ENCODE results near the gene STS.

Gene STS

DNA sequence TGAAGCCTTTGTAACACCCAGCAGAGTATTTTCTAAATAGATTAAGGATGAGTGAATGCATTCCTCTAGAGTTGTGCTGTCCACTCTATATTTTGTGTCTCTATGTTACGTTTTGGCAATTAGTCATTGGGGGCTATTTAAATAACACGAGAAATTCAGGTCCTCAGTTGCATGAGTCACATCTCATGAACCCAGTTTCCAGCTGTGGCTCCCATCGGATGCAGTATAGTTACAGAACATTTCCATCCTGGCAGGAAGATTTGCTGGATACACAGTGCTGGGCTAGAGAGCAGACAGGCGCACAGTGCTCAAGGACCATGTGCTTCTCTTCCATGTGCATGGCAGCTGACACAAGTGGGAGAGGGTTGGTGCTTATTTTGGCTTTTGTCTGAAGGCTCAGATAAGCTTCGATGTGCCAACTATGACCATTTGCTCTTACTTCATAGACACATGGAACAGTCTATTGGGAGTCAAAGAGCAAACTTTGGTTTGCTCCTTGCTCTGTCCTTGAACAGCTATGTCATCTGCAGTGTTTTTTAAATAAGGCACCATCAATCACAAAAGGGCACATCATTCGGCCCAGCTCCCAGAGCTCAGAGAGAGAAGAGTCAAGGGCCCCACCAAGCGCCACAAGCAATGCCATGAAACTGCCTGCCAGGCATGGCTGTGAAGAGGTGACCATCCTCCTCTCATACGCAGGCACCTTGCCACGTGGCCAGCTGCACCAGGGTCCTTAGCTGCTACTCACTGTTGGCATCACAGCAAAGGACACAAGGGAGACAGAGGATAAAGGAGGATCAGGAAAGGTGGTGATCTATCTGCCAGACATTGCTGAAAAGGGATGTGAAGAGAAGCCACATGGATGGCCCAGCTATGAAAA, 8.1 kb upstream of the STS start:
- DNase-seq (ENCODE audit: low read depth in 2 of 2, low spot score in 1 of 2): no peak

DNA sequence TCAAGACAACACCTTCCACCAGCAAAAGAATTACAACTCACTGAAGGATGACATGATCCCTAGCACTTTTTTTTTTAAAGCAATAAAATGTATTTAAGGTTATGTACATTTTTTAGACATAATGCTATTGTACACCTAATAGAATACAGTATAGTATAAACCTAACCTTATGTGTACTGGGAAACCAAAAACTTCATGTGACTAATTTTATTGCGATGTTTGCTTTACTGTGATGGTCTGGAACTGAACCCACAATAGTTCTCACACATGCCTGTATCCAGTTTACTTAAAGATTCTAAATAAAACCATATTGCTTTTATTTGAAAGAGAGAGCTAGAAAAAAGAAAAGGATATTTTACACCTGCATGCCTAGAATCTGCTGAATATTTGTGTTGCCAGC, 4.4 kb upstream of the STS start:
- no peak for DNase-seq (ENCODE audit: low read depth in 2 of 2, low spot score in 1 of 2)

DNA sequence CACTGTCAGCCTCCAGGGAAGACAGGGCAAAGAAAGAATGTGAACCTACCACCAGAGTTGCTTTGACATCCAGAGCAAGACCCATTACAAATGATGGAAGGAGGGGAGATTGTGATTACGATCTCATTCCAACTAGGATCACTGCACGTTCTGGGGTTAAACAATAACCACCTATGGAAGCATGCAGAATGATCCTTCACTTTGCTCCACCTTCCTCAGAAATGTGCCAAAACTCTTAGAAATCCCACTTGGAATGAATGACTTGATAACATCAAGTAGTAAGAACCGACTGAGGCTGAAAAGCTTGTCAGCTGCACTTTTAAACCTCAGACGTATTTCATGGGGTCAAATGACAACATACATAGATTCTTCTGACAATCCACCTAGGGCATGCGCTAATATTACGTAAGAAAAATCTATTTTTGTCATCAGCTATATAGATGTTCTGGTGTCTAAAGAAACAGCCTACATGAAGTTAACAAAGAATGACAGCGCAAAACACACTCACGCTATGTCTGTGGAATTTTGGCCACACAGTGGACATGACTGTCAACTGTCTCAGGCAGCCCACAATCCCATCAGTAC, 3.5 kb upstream of the STS start:
- no peak for DNase-seq (ENCODE audit: low read depth in 2 of 2, low spot score in 1 of 2)

DNA sequence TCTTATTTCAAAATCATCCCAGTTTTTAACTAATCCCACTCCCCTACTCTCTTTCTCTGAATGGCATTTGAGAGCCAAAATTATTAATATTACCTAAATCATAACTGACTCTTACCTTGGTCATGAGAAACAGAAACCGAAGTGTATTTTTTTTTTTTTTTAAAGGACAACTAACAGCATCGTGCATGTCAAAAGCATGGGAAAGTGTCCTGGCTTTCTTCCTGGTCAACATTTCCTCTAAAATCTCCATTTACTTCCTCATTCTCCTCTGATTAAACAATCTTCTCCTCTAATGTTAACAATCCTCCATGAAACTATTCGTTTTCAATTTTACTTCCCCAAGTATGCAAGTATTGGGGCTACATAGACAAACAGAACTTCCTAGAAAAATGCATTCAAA, 2.1 kb upstream of the STS start:
- no peak for DNase-seq (ENCODE audit: low read depth in 2 of 2, low spot score in 1 of 2)

DNA sequence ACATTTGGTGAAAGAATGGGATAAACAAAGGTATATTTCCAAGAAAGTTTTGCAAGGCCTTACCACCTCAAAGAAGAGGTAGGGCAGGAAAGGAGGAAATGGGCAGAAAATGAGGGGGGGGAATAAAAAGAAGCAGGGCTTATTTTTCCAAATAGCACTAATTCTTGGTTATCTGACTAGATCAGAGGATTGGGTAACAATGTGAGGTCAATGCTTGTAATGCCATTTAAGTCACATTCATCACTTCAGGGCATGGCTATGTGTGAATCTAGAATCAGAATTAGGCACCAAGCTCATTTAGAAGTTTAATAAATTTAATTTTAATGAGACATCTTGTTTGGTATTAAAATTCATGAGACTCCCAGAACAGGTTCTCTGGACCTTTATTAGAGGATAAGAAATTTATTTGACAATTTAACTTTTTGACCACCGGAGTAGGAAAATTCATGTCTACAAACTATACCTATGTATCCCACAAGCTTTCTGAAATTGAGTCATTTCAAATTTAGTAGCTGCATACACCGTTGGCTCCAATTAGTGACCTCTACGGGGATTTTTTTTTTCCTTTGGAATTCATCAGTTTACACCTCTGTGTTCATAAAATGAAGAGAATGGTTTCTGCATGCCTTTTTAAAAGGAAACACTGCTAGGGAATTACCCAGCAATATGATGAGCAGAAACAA, 1.4 kb upstream of the STS start:
- DNase-seq (ENCODE audit: low read depth in 2 of 2, low spot score in 1 of 2): no peak

DNA sequence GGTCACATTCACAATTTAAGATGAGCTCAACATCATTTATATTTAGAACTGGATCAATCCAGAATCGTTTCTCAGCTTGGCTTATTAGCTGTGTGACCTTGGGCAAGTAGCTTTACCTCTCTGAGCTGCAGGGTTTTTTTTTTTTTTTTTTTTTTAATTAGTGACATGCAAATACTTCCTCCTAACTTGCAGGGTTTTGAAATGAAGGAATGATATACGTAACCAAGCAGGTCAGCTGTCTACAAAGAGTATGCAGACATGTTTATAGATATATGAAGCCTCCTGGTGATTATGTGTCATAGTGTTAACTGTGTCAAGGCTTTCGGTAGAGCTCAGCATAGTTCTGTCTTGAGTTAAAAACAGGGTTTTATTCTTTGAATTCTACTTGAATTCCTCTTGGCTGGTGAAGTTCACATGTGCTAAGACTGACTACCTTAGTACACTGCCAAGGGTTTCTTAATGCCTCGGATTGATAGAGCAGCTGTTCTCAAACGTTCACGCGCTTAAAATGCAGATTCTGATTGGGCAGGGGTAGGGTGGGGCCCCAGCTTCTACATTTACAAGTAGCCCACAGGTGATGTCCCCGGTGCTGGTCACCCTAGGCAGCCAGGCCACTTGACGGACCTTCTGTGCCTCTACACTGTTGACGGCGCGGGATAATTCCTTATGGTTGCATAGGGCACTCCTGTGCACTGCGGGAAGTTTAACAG, 654 bp upstream of the STS start:
- no peak for DNase-seq (ENCODE audit: low read depth in 2 of 2, low spot score in 1 of 2)

DNA sequence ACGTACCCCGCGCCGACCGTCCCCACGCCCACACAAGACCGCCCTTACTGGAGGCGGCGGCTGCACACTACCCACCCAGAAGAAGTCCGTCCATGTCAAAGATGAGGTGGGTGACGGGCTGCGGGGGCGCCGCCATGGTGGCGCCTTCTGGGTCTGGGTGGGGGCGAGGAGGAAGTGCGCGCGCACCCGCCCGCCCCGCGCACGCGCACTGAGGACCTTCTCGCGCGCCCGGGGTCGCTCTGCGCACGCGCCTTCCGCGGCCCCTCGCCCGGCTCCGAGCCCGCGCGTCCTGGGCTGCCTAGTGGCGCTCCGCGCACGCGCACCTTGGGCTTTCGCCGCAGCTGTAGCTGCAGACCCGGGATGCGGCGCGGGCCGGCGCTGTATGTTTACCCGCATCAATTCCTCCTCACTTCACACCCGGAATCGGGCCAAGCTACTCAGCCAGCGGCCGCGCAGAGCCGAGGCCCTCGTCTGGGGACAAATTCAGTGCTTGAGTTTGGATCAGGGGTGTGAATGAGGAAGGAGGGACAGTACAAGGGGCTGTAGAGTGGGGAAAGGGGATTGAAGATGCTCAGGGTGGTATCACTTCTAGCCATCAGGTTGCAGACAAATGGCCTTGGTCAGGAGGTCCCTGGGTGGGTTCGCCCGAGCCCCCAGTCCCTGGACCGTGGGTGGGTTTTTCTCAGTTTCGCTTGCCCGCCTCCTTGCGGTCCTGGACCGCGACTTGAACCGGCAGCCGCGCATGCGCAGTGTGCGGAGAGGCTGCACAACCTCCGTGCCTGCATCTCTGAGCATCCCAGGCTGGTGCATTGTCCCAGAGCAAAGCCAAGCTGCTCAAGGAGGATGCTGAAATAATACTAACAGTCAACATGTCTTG, 704 bp downstream of the STS start, which contains the start of gene PUDP:
TSS of gene PUDP (minus strand) at position 176 of the 877 bp plus-strand sequence. CDS start at position 136, 40 bp downstream.
- DNase-seq (ENCODE audit: low read depth in 2 of 2, low spot score in 1 of 2): peak; percentile 40 to 74

DNA sequence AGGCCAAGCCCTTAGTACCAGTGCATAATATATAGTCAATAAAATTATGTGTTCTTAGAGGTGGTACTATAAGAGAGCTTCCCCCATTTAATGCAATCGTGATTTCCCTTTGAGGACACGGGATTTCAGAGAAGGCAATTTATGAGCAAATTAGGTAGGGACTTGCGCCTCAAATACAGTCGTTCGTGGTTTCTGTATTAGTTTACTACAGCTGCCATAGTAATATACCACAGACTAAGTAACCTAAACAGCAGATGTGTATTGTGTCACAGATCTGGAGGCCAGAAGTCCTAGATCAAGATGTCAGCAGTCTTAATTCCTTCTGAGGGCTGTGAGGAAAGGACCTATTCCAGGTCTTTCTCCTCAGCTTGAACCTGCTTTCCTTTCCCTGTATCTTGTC, 1.9 kb downstream of the STS start:
- no peak for DNase-seq (ENCODE audit: low read depth in 2 of 2, low spot score in 1 of 2)

DNA sequence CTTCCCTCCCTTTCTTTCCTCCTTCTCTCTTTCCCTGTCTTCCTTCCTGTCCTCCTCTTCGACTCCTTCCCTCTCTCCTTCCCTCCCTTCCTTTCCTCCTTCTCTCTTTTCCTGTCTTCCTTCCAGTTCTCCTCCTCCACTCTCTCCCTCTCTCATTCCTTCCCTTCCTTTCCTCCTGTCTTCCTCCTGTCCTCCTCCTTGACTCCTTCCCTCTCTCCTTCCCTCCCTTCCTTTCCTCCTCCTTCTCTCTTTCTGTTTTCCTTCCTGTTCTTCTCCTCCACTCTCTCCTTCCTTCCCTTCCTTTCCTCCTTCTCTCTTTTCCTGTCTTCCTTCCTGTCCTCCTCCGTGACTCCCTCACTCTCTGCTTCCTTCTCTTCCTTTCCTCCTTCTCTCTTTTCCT, 5.7 kb downstream of the STS start:
- DNase-seq (ENCODE audit: low read depth in 2 of 2, low spot score in 1 of 2): no peak

DNA sequence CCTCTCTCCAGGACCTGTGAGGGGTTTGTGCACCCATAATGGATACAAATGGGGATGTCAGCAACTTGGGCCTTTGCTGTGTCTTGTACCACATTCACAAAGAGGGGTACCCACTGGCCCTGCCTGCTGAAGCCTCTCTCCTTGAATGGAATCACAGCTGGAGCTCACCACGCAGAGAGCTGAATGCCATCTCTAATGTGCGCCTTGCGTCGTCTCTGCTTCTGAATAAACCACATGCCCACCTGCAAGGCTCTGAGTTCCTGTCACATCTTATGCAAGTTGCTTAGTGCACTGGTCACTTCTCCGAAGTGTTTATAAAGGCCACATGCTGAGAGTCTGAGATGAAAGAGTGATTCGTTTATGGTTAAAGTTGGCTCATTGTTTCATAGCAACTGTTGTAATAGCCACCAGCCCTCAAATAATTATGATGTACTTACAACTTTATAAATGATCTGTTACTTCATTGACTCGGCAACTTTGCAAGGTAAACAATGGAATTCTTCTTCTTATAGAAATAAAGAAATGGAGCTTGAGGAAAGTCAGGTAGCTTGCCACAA, 6.6 kb downstream of the STS start:
- no peak for DNase-seq (ENCODE audit: low read depth in 2 of 2, low spot score in 1 of 2)

DNA sequence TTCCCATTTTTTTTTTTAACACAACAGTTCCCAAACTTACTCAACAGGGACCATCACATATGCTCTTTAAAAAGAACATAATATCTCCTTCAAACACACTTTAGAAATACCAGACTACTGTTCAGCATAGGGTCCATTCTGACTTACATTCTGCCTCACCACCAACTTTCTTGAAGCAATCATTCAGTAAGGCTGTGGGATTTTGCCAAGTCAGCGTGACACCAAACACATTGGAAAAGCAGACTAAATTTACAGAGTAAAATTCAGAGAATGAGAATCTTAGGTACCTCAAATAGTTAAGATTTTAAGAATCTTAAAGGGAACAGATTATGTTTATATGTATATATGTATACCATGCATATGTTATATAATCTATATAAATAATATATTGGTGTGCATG, 7.7 kb downstream of the STS start:
- no peak for DNase-seq (ENCODE audit: low read depth in 2 of 2, low spot score in 1 of 2)

DNA sequence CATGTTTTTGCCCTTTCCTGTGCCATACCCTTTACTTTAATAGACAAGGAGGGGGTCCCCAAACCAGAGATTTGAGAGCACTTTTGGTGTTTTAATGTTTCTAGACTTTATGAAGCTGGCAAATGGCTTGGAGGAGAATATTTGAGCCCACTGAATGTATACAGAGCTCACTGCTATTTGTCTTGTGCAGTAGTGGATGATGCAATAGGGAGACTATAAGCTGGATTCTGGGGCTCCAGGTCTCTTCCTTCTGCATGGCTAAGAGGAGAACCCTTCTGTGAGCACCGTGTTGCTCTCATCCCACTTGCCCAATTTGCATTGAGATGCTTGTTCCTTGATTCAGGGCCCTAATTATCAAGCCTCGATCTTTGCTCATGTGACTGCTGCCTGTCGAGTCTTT, 9.4 kb downstream of the STS start:
- no peak for DNase-seq (ENCODE audit: low read depth in 2 of 2, low spot score in 1 of 2)

DNA sequence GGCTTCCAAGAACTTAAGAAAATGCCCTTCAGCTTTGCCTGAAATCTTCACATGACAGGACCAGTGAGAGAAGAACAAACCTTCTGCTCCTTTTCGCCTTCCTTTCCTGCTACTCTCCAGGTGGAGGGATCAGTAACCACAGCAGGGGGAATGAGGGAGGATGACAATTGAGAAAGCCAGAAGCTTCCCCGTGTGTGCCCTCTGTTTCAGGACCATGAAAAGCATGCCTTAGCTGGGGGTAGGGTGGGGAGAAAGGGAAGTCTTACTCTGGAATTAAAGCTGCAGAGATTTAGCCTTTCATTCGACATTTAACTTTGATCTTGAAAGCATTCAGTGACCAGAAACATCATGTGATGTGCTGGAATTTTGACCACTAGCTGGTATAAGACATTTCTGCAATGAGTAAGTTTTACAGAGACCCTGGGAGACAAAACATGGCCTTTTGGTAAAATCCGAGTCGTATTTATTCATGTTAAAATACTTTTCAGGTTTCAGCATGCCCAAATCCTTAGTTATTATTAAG, 11.0 kb downstream of the STS start:
- DNase-seq (ENCODE audit: low read depth in 2 of 2, low spot score in 1 of 2): no peak

DNA sequence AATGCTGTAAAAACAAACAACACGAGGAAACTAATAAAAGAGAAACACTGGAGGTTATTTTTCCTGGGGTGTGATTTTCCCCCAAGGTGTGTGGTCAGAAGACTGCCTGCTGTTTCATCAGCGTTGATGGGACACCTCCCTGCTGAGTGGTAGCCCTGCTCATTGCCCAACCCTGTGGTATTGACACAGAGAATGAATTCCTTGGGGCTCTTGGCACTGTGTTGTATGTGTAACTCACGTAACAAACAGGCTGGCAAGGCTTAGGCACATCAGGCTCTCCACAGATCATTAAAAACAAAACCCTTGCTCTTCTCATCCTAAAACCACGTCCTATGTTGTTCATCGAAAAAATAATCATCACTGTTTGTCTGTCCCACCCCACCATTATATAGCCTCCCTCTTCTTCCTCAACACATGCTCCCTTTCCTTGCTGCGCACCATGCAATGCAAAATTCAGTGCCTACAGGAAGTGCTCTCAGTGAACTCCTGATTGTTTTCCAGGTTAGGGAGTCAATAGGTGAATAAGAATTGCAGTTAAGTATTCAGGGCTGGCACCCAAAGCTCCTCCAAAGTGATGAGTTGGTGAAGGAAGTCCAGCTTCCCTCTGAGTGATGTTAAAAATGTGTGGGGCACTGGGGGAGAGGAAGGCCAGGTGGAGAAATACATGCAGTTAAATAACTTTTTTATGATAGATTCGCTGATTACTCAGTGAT, 11.8 kb downstream of the STS start:
- no peak for DNase-seq (ENCODE audit: low read depth in 2 of 2, low spot score in 1 of 2)

DNA sequence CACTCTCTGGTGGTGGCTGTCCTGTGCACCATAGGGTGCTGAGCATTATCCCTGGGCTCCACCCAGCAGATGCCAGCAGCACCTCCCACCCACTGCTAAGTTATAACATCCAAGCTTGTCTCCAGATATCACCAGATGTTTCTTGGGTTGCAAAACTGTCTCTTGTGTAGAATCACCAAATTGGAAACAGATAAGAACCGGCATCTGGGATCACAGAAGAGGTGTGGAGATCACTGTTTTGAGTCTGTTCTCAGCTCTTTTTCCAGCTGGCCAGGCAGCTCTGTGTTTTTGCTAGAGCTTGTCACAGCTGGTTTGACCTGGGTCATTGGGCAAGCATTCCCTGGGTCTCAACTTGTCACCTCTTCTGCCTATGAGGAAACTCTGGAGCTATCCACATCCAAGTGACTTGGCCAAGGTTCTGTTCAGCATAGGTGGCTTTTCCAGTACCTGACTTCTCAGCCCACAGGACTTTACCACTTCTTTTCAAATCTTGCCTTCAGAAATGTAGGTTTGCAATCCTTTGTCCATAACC, 15.7 kb downstream of the STS start:
- no peak for DNase-seq (ENCODE audit: low read depth in 2 of 2, low spot score in 1 of 2)

DNA sequence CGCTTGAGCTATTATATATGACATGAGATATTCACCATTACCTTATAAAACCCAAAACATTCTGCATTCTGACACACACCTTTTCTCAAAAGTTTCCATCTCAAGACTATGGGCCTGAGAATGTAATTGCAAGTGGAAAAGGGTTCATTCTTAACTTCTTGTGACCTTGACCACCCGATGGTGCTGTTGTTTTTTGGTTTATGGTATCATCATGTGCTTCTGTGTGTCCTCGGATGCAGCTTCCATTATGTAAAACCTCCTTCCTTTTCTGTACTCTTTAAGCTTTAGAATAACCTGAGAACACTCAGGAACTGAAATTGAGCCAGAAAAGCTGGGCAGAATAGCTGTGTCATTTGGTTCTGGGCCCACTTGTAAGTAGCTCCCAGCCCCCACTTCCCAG, 16.7 kb downstream of the STS start:
- DNase-seq (ENCODE audit: low read depth in 2 of 2, low spot score in 1 of 2): no peak

DNA sequence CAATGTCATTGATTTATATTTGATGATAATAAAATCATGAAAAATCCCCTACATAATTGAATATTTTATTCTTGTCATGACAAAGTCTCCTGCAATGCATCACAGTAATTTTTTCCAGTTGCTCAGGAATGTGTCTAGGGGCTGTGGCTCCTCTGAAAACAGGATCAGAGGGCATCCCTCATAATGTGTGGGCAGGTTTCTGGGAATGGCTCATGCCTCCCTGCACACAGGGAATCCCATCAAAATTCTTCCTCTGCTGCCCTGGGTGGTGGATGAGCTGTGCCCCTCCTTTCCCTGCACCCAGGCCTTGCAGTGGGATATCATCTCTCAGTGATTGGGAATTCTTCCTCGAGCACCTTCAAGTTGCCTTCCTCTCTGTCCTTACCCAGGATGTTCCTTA, 20.9 kb downstream of the STS start:
- DNase-seq (ENCODE audit: low read depth in 2 of 2, low spot score in 1 of 2): no peak

DNA sequence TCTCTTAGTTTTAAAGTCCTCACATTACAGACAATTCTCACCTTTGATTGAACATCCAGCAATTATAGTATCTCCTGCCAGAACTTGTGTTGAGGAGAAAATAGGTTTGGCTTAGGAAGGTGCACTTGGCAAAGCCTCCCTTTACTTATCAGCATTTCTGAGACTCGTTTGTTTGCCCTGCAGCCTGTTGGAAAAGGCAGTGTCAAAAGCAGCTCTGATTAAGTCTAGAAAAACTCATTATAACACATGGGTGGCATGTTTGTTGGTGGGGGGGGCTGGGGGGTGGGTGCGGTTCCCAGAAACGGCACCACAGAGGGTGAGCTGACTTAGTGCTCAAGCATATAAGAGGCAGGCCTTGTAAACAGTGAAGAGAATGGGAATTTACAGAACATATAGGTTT, 22.1 kb downstream of the STS start:
- no peak for DNase-seq (ENCODE audit: low read depth in 2 of 2, low spot score in 1 of 2)

DNA sequence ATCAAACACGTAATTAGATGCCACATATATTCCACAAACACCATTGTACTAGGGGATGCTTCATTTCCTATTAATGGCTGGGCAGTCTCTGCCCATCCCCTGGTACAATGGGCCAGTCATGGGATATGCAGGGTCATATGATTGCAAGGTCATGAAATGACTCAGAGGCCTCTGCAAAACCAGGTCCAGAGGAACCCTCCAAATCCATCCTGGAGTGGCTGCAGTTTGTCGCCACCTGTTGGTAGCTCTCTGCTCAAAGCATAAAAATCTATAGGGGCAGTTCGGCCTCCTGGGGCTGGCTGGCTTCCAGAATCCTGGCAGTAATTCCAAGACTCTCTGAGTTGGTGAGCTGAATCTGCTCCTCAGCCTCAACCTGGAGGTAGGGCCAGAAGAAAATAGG, 23.4 kb downstream of the STS start:
- peak in 1 of 2 donors; percentile 6 for DNase-seq (ENCODE audit: low read depth in 2 of 2, low spot score in 1 of 2)

Data from stimulated activated CD8-positive, alpha-beta memory T cell treated with anti-CD3 and anti-CD28 coated beads, Interleukin-4, amount 100 ng/mL, for 4 hours (primary cell).